ENCODE results near the gene PYCR2. TPM values are rescaled to one million over a fixed set of nuclear protein-coding genes. Genes with fewer than 3 reads are reported as not detected.

The PYCR2 gene
- total and polyA plus RNA-seq, 2 of the 8 experiments (the other 6 are each of a cell fraction or from before 2014, with no cell fraction given), result 79.3 to 84.6 TPM

- TF ChIP-seq MAX (IDR thresholded peaks at IDR 0.05), result no peak
These were observed 19.5 kb upstream of the PYCR2 start (continued) for GRCh38 chr1:225943582-225943981.
